T1000 (cell line): ENCODE measurements around the gene QSOX1.

Source experiments
- DNase-seq: peaks from one replicate; lab custom pipeline; 2025; ENCODE audit warnings: mixed read lengths; lab: John Stamatoyannopoulos, UW

Gene QSOX1

DNA sequence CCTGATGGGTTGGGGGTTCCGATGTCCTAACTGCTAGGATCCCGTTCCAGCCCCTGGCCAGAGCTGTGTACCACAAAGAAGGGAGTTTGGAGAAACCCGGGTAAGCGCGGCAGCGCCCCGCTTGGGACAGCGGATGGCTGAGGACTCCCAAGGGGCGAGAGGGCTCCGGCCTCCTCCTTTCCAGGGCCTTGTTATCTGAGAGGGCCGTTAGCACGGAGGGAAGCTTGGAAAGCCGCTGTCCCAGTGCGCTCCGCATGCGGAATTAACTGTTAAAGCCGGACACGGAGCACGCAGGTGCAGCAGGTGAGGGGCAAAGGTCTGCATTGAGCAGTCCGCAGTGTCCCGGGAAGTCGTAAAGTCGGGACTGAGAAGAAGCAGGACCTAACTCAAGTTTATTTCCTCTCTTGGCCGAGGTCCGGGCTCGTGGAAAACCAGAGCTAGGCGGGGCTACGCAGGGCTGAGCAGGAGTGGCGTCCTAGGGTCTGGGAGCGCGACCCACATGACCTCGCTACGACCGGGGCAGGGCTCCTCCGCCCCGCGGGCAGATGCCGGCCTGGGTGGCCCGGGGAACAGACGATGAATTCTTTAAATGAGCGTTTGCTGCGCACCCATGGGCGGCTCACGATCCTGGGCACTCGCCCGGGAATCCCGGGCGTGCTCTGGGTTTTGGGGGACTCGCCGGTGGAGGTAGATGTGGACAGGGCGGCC is 79.9 kb downstream of the QSOX1 start:
- no peak for DNase-seq

DNA sequence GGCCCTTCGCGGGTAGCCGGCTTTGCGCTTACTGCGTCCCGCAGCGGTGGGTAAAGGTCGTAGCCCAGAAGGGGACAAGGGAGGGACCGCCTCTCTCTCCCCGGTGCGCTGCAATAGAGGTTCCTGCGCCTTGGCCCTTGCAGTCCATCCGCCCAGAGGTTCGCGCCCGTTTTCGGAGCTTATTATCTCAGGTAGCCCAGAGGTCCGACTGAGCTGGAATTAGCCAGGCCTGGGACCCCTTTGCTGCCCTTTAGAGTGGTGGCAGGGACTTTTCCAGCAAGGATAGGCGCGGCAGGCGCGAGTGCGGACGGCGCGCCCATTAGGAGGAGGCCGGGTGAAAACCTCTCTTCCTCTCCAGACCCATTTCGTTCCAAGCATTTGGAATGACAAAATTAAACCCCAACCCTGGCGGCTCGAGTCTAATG is 80.4 kb downstream of the QSOX1 start:
- DNase-seq, result no peak

DNA sequence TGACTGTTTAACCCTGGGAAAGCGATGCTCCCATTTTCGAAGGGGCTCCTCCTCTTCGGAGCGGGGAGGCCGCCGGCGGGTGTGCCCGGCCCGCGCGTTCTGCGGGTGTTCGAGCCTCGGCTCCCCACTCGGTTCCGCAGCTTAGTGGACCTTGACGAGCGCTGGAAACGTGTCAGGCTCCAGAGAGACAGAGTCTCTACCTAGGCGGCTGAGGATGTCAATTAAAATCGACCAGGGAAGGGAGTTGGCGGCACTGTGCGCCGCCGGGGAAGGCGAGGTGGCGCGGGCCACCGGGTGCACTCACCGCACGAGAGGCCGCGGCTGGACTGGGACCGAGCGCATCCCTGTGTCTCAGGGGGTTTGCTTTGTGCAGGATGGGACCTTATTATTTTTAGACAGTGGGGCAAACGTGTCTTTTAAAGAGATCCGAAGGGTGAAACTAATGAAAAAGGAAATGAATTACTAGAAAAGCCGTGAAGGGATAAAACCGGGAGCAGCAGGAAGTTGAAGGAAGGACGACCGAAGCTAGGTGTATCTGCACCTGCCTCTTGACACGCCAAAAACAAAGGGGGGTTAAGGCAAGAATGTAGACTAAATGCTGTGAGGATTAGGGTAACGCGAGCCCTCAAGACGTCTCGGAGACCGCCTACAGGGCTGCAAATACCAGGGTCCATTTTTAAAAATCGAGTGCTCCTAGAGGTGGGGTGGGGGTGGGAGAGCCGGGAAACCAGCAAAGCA is 81.0 kb downstream of the QSOX1 start:
- no peak for DNase-seq

DNA sequence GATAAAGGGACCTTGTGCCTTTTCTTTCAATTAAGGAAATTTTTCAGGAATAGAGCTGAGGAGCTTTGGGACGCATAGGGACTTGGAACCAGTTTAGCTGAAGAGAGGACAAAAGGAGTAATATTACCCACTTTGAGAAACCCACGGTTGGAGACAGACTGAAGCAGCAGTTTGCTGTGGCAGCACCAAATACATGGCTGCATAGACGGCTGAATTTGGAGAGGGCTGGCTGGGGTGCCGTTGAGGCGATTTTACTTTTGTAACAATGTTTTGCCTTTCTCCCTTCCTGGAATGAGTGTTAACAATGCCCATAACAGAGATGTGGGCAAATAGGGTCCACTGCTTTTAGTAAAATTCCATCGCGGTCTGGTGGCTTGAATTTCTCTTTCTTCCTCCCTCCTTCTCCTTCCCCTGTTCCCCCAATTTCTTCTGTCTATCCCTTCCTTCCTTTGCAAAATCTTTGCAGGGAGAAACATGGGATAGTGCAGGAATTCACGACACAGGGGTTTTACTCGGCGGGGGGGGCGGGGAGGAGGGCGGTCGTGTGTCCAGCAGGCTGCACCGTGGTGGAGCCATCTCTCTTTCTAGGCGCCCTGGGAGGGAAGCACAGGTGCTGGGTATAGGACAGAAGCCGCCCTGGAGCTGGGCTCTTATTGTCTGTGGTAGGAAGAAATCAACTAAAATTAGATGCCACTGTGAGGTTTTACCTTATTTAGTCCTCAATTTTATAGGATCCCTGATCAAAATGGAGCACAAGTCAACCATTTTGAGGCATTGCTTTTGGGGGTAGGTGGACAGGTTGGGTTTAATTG is 82.2 kb downstream of the QSOX1 start:
- DNase-seq, result no peak

DNA sequence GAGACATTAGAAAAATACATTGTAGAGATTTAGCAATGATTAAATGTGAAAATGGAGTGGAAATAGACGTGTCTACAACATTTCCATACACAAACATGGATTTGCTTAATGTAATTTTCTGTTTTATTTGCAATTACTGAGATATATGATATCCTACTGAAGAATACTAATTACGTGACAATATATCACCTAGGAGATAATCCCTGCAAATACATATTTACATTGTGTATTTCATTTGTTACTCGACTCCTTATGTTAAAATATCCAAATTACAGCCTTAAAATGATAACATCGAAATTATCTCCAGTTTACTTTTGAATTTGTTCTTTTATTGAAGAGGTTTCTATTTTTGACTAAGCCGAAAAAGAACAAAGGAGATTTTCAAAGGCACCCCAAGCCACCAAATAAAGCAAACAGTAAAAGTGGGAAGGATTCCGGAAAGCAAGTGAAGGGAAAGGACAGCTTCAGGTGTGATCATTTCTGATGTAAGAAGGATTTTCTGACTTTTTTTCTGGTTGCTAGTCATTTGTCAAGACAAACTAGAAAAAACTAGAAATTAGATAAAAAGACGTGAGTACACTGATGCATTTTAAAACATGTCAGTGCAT is 83.3 kb downstream of the QSOX1 start:
- no peak for DNase-seq

DNA sequence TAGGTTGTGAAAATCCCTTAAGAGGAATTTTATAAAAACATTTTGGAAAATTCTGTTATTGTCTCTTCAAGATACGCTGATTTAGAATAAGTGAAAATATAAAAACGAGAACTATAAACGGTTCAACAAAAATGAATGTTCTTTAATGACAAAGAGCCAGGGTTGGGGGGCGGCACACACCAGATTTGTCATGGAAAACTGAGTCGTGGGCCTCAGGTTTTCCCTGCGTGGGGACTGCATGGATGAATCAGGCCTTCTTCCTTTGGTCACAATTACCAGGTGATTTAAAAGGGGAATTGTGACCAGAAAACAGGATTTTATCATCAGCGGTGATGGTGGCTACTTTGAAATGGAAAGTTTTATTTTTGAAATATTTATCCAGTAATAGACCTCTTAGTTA is 84.0 kb downstream of the QSOX1 start:
- DNase-seq, result no peak

DNA sequence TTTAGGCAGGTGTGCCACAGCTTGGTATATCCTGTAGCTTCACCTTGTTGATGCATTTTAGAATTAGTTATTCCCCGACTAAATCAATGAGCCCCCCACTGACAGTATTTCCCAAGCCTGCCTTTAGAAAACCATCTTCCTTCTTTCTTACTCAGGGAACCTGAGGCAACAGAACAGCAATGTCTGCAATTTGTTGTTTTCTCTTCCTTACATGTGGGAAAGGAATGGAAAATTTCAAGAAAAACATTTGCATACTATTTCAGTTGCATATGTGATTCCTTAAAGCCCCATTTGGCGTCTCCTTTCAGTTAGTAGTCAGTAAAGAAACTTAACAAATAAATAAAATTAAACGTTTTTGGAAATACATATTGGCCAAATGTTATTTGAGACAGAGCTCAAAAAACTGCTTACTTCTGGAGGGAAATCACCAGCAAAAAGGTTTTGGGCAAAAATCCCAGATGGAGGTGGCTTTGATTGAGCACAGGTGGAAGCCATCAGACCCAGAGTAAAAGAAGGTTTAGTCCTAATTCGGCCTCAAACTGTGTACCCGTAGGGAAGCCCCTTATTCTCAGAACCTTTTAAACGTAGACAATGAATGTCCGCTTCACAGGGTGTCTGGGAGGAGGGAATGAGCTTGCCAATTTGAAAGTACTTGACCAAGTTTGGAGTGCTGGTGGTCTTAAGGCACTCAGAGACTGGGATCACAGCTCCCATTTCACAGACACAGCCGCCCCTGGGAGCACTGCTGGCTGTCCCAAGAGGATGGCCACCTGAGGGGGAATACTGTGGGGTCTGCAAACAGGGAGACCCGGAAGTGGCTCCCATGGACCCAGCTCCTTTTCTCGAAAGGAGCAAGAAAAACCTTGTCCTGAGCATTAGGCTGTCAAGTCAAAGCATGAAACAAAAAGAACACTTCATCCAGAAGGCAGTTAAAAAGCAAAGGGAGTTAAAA is 84.8 kb downstream of the QSOX1 start:
- no peak for DNase-seq

GRCh38 chr1:180241716-180242544 is 87.3 kb downstream of the QSOX1 start:
- DNase-seq, result no peak

DNA sequence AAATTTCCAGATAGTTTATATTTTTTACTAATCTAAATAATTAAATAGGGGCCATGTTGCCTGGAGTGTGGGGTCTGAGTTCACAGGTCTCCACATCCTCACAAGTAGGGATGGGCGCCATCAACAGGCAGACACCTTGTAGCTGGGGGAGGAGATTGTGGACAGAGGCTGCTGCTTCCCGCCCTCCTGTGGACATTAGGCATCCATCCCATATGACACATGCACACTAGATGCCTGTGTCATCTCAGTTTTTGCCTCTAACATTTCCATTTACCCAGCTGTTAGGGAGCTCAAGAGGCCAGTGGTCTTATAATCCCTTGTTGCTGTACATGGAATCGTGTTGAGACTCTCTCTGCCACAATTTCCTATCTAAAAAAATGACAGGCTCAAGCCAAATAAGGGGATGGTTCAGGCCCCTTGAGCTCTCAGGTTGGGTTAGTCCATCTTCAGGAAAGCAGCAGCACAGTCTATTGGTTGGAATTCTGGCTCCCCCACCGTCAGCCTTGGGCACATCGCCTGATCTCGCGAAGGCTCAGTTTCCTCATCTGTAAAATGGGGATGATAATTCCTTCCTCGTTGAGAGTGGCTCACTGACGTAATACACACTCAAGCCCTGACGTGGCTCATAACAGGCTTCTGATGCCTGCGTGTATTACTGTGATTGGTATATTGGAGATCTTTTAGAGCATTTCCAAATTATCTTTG is 89.0 kb downstream of the QSOX1 start:
- DNase-seq, result no peak

DNA sequence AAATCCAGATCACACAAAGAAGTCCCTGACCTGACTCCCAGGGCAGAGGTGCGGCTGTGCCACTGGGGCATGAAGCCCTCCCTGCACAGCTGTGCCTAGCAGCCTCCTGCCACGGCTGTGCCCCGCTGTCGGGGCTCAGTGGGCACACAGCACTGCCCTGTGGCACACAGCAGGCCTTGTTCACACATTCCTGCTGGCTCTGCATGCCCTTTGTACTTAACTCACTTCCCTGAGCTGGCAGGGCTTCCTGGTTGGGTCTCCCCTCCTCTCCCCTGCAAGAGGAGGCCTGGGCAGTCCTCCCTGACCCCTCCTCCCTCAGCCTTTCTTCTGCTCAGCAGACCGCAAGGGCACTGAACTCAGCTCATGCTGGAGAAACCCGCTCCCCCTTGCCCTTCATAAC is 90.2 kb downstream of the QSOX1 start:
- DNase-seq, result no peak

DNA sequence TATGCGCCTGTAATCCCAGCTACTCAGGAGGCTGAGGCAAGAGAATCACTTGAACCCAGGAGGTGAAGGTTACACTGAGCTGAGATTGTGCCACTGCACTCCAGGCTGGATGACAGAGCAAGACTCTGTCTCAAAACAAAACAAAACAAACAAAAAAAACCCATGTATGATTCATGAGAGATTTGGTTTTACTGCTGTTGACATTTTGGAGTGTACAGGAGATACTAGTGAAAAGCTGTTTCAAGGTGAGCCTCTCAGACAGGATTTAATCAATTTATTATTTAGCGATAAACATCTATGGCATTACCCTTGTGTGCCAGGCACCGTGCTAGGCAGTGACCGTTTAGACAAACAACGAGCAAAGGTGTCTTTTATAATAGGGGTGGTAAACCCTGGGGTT is 91.9 kb downstream of the QSOX1 start:
- DNase-seq, result no peak

- no peak for DNase-seq
Measured at GRCh38 chr1:180247061-180247460, 92.4 kb downstream of the QSOX1 start.

DNA sequence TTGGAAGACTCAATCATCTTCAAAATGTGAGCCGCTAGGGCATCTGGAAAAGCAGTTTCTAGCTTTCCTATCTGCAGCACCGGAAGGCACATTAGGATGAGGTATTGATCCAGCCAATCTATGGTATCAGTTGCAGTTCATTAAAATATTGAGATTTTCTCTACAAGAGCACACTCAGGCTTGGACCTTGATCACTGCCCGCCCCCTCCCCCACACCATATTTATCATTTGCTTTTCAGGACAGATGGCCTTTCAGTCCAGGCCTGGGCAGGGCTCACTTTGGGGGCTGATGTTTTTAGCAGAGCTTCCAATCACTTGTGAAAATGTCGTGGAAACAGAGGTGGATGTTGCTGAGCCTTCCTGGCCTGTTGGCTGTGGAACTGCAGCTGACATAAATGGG is 92.9 kb downstream of the QSOX1 start:
- DNase-seq, result no peak

DNA sequence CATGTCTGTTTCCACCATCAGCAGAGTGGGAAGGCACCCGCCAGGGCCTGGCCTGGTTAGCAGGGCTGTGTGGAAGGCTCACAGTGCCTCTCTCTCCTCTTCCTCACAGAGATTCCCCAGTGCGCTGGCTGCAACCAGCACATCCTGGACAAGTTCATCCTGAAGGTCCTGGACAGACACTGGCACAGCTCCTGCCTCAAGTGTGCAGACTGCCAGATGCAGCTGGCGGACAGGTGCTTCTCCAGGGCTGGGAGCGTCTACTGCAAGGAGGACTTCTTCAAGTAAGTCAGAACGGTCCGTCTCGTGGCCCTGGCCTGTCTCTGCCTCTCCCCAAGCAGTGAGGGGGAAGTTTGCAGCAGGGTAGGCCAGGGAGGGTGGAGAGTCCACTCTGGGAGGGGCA is 93.5 kb downstream of the QSOX1 start:
- no peak for DNase-seq

- DNase-seq, result no peak
Measured at GRCh38 chr1:180248731-180249681, 94.3 kb downstream of the QSOX1 start.

DNA sequence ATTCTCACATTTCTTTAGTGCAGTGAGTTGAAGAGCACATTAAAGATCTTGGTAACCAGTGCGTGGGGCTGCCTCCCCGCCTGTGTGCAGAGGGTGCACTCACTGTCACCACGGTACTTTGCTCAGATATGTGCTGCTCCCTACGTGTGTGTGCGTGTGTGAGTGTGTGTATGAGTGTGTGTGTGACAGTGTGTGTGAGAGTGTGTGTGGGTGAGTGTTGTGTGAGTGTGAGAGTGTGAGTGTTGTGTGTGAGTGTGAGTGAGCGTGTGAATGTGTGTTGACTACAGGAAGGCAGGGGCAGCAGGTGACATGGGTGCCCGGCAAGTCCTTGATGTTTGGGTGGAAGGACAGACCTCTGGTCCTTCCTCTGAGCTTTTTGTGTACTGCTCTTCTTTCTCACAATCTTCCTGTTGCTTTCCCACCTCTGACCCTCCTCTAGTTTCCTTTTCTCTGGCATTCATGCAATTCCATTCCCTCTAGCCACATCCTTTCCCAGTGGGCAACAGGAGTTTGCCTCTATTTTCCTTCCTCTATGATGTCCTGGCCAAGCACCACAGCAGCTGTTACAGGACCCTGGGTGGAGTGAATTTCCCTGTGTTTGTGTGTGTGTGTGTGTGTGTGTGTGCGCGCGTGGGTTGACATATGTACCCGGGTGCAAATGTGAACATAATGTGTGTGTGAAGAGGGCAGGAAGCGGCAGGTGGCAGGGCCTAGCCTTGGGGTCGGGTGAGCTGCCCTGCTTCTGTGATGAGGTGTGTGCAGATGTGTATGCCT is 95.2 kb downstream of the QSOX1 start:
- DNase-seq, result no peak

GRCh38 chr1:180250499-180250770 is 95.8 kb downstream of the QSOX1 start:
- DNase-seq, result no peak

DNA sequence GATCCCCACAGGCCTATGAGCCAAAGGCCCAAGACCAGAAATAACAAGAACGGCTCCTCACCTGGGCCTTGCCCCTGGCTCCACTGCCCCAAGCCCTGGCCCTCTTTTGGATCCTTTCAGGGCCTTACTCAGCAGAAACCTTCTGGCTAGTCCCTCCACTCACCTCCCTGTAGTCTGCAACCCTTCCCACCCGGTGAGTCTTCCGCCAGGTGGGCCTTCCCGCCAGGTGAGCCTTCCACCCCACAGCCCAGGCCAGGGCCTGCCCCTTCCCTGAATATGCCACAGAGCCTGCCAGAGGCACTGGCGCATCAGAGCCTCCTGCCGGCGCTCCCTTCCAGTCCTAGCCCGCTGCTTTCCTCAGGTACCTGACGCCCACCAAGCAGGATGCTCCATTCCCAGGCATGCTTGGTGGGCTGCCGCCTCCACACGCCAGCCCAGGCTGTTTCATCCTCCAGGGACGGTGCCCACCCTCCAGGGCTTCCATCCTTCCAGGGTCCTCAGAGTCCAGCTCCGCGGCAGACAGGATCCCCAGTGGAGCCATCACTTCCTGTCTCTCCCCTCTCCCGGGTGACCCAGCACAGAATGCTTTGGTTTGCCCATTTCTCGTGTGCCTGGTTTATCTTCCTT is 96.3 kb downstream of the QSOX1 start:
- no peak for DNase-seq
